ENCODE data around the gene NTF3.

DNA sequence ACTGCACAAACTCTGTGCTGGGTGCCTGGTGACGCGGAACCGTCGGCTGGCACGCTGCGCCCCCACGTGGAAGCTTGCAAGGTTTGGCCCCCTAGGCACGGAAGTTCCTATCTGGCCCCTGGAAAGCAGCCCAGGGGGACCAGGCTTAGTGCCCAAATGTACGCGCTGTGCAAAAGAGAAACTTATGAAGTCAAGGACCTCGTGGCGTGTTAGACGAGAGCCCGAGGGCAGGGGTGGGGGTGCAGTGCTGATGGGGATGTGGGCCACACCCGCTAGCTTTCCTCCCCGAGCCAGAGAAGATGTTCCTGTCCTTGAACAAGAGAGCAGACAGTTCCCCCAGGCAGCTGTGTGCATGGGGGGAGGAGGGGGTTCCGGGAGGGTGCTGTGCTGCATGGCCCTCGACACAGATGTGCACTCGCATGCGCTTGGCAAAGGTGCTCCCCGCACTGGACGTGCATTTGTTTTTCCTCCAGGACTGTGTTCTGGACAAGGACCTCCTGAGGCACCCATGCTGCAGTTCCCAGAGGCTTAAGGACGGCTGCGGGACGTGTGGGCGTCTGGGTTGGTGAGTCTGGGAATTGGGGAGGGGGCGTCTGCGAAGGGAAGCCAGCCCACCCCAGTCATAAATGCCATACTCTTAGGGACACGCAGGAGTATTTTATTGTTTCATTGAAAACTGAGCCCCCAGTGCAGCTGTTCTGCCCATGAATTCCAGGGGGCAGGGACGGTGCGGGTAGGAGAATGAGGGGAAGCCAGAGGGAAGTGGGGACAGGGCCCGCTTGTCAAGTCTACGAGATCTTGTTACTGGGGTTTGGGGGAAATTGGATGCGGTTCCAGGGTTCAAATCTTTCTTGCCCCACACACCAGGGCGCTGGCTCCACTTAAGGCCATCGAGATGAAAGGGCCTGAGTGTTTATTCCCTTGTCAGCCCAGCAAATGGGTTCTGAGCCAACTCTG lies 80.0 kb downstream of the NTF3 start:
- TF ChIP-seq, protein P1, sequence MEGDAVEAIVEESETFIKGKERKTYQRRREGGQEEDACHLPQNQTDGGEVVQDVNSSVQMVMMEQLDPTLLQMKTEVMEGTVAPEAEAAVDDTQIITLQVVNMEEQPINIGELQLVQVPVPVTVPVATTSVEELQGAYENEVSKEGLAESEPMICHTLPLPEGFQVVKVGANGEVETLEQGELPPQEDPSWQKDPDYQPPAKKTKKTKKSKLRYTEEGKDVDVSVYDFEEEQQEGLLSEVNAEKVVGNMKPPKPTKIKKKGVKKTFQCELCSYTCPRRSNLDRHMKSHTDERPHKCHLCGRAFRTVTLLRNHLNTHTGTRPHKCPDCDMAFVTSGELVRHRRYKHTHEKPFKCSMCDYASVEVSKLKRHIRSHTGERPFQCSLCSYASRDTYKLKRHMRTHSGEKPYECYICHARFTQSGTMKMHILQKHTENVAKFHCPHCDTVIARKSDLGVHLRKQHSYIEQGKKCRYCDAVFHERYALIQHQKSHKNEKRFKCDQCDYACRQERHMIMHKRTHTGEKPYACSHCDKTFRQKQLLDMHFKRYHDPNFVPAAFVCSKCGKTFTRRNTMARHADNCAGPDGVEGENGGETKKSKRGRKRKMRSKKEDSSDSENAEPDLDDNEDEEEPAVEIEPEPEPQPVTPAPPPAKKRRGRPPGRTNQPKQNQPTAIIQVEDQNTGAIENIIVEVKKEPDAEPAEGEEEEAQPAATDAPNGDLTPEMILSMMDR (IDR thresholded peaks at IDR 0.05): peak; percentile 86
- TF ChIP-seq ZFX (IDR thresholded peaks at IDR 0.05; ENCODE audit: borderline replicate concordance): no peak

All from 22Rv1 (cell line).